ENCODE data around the gene TRIM8.

The TRIM8 gene, protein sequence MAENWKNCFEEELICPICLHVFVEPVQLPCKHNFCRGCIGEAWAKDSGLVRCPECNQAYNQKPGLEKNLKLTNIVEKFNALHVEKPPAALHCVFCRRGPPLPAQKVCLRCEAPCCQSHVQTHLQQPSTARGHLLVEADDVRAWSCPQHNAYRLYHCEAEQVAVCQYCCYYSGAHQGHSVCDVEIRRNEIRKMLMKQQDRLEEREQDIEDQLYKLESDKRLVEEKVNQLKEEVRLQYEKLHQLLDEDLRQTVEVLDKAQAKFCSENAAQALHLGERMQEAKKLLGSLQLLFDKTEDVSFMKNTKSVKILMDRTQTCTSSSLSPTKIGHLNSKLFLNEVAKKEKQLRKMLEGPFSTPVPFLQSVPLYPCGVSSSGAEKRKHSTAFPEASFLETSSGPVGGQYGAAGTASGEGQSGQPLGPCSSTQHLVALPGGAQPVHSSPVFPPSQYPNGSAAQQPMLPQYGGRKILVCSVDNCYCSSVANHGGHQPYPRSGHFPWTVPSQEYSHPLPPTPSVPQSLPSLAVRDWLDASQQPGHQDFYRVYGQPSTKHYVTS

DNA sequence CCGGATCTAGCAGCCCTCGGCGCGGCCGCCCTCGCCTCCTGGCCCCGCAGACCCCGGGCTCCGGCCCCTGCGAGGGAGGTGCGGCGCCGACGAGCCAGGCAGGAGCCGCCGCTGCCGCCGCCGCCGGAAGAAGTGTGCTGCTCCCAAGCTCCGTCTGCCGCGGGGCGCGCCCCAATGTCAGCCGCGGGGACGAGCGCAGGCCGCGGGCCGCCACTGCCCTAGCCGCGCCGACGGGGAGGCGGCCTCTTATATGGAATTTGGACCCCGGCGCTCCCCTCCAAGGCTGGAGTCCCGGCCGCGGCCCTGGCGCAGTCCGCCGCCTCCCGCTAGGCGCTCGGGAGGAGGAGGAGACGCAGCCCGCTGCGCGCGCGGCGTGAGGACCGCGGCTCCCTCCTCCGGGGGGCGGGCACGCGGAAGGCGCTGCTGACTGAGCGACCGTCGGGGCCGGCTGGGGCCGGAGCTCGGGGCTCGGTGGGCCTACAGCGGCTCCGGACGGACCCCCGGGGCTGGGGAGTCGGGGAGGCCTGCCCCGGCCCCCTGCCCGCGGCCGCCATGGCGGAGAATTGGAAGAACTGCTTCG lies at the start of gene TRIM8:
Gene TRIM8, plus strand, starts transcription at position 414 of the 580 bp plus-strand sequence. Its CDS starts 139 bp downstream, at position 553.
- DNase-seq (ENCODE audit: low read depth in 1 of 2, low spot score in 1 of 2) = peak; percentile 35 to 47

DNA sequence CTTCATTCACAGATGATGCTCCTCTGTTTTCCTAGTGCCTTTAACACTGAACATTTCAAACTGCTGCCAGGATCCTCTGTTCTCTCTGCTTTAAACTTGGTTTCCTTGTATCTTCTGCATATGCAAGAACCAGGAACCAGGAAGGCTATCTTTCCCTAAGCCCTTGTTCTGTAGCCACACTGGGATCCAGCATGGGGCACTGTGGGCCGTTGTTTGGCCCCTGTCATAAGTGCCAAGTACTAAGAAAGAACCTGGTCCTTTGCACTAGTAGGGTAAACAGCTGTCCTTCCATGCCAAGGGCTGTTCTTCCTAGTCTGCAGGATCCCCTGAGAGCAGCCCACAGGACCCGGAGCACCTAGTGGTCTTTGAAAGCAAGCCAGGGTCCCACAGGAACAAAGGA lies 49.0 kb upstream of the TRIM8 start:
- no peak for DNase-seq (ENCODE audit: low read depth in 1 of 2, low spot score in 1 of 2)

DNA sequence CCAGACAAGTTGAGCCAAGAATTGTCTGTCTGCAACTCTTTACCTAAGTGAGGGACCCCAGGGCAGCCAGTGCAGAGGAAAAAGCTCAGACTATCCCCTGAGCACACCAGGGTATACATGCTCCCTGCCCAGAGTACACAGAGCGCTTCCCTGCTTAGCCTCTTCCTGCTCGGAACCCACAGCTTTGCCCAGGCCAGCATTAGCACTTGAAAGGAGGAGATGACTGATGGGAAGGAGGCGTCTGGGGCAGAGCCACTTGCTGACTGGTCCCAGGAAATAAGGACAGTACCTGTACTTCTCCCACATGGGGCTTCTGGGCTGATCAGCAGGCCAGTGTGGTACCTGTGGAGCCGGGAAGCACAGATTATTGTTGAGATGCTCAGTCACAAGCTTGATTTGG lies 48.4 kb upstream of the TRIM8 start:
- no peak for DNase-seq (ENCODE audit: low read depth in 1 of 2, low spot score in 1 of 2)

DNA sequence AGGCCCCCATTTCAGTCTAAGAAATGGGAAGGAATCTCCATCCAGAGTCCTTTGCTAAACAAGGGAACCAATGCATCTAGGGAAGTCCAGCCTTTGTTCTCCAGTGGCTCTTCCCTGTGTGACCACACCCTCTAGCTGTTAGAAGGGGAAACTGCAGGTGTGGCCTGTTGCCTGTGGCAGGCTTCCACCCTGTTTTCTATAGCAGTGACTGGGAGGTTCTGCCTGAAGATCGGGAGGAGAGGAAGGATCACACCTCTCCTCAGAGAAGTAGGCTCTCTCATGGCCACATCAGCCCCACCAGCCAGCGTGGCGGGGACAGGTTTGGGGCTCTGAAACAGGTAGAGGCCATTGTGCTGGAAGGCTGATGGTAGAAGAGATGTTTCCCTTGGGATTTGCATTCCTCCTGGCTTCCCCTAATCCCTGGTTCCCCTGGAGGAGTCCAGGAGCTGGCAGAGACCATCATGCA lies 47.7 kb upstream of the TRIM8 start:
- no peak for DNase-seq (ENCODE audit: low read depth in 1 of 2, low spot score in 1 of 2)

DNA sequence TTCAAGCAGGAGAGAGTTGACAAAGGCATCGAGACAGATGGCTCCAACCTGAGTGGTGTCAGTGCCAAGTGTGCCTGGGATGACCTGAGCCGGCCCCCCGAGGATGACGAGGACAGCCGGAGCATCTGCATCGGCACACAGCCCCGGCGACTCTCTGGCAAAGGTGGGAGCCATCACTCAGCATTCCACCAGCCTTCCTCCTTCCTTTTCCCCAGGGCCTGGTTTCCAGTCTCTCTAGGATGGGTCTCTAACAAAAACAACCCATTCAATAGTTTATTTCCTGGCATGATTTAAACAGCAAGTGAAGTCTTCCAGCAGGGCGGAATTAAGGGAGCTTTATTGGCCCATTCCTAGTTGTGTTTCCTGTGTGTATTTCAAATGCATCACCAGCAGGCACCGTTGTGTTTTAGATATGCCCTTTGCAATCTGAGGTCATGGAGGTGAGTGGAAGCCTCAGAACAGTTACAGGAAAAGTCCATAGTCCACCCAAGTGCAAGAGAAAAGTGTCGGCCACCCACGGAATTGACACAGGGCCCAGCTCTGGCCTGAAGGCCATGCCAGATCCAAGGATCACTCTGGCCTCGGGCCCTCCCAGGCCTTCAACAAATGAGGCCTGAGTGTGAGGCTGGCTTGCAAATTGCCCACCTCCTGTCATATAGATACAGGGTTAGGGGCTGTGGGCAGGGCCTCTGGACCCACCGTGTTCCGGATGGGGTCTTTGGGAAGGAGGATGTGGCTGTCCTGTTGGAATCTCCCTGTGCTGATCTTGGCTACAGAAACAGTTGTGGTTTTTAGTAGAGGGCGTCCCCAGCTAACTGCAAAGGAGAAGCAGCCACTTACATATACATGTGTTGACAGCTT lies 46.9 kb upstream of the TRIM8 start:
- no peak for DNase-seq (ENCODE audit: low read depth in 1 of 2, low spot score in 1 of 2)

DNA sequence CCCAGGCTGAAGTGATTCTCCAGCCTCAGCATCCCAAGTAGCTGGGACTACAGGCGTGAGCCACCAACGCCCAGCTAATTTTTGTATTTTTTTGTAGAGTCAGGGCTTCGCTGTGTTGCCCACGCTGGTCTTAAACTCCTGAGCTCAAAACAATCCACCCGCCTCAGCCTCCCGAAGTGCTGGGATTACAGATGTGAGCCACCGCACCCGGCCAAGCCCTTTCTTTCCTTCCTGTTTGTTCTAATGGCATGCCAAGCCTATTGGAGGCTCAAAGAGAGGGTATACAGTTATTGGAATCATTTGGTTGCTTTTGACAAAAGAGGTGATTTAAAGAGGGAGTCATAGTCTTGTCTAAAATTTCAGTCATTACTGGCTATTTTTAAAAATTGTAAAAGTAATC lies 46.0 kb upstream of the TRIM8 start:
- DNase-seq (ENCODE audit: low read depth in 1 of 2, low spot score in 1 of 2) = no peak

DNA sequence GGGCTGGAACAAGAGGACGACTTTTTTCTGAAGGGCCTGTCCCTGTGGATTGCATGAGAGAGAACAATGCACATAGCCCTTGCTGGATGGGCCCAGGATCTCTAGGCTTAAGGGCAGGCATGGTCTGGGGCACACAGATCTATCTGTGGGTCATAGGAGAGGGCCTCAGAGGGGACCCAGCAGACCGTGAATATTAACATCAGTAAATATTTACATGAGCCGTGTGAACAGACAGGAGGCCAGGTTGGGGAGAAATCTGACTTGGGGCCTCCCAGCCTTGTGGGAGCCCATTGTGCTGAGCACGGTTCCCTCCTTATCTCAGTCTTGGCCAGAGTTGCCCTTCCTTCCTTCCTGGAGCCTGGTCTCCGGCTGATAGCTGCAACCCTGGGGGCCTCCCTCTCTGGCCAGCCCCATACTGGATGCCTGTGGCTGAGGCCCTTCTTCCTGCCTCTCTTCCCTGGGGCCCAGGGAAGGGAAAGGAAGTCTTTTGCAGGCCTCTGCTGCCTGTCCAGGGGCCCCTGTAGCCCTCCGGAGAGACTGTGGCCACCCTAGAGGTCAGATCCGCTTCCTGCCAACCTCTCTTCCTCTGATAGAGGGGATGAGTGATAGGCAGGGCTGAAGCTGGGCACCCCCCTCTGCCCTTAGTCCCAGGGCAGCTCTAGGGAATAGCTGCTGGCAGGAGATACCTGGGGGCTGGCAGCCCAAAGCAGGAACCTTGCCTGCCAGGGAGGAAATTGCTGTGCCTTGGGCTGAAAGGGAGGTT lies 44.5 kb upstream of the TRIM8 start:
- DNase-seq (ENCODE audit: low read depth in 1 of 2, low spot score in 1 of 2) = no peak

DNA sequence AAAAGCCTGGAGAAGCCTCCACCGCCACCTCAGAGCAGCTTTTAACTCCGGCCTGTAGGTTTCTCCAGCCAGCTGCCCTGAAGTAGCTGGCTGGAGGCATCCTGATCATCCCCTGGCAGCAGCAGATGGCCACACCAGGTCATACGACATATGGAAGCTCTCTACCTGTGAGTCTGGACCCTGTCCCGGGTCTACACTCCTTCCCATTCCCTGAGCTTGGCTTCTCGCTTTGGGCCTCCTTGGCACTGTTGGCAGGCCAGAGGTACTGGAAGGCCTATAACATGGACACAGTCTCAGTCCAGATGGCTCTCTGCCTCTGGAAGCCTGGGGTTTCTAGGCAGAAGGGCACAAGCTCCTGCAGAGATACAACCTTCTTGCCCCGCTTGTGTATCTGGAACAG lies 43.5 kb upstream of the TRIM8 start:
- no peak for DNase-seq (ENCODE audit: low read depth in 1 of 2, low spot score in 1 of 2)

DNA sequence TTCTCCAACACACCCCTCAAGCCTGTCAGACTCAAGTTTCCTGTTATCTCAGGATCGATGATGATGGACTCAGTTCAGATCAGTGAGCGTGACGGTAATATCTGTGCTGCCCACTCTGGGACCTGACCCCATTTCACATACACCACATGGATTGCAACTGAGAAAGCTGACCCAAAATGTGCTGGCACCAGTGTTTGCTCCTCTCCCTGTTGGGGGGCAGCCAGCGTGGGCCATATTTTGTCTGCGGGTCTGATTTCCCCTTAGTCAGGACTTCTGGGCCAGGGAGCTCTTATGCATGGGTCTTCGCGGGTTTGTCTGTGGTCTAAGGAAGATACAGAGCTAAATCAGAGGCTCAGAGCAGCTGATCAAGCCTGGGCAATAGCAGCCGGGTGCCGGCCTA lies 42.6 kb upstream of the TRIM8 start:
- no peak for DNase-seq (ENCODE audit: low read depth in 1 of 2, low spot score in 1 of 2)

DNA sequence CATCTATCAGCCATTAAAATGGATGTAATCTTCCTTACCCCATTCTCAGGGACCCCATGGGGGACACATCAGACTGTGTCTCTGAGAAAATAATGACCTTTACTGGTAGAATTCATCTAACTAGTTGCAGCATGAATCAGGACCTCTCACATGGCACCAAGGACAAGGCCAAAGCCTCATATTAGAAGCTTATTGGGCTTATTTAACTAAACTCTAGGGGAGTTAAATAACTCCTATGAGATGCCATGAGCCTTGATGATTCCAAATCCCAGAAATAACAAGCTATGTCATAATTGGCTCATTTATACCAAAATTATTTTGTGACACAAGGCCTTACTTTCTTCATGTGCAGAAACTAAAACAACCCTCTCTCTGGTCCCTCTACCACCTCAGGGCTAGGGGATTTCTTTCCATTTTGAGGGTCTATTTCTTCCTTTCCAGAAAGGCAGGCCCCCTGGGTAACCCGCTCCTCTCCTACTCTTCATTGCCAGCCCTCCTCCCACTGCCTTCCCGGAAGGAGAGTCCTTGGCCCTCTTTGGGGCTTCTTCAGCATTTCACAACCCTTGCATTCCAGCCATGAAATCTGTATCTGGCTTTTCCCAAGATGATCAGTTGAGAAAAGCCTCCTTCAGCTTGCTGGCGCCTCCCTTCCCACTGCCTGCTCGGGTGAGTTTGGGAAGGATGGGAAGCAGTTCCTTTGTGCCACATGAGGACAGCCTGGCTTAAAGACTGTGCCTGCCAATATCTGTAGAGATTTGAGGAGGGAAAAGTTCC lies 41.8 kb upstream of the TRIM8 start:
- DNase-seq (ENCODE audit: low read depth in 1 of 2, low spot score in 1 of 2) = no peak

DNA sequence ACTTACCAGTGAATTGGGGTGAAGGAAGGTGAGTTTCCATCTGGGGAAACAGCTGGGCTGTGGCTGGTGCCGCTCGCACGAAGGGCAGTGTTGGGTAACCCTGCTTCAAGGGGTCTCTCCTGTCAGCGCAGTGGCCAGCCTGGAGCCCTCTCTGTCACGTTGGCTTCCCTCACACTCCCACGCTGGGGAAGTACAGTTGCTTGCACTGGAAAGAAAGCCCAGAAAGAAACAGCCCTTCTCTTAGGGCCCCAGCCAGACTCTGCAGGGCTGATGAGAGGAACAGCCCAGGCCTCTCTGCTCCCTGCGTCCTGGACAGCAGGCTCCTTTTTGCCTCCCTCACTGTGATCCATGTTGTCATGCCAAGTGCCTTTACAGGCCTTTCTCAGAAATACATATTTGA lies 40.3 kb upstream of the TRIM8 start:
- no peak for DNase-seq (ENCODE audit: low read depth in 1 of 2, low spot score in 1 of 2)

DNA sequence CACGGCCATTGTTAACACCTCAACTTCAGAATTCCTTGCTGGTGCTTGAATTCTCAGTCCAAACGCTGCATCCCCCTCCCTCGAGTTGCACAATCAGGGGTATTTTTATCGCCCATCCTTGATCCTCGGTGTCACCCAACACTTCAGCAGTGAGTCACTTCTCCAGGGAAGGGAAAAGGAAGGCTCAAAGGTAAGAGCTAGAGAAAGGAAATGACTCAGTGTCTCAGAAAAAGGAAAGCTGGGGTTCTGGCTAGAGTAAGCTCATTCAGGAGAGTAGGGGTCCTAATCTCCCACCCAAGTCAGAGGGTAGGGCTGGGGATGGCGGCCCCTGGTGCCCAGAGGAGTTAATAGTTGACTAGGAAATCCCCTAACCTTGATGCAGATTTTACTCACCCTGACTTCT lies 39.8 kb upstream of the TRIM8 start:
- no peak for DNase-seq (ENCODE audit: low read depth in 1 of 2, low spot score in 1 of 2)

DNA sequence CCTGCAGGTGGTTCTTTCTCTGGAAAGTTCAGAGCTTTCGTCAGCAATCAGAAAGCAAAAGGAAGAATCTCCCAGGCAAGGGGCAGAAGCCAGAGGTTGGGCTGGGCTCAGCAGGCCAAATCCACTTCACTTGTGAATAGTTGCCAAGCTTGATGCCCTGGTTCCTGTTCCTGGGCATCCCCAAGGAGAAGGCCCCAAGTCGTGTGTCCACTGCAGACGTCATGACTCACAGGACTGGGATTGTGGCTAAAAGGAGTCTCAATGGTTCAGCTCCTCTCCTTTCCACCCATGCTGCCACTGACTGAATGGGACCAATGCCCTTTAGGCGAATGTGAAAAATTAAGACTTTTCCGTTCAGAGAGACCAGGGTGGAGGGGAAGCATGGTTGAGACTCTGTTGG lies 38.6 kb upstream of the TRIM8 start:
- no peak for DNase-seq (ENCODE audit: low read depth in 1 of 2, low spot score in 1 of 2)

DNA sequence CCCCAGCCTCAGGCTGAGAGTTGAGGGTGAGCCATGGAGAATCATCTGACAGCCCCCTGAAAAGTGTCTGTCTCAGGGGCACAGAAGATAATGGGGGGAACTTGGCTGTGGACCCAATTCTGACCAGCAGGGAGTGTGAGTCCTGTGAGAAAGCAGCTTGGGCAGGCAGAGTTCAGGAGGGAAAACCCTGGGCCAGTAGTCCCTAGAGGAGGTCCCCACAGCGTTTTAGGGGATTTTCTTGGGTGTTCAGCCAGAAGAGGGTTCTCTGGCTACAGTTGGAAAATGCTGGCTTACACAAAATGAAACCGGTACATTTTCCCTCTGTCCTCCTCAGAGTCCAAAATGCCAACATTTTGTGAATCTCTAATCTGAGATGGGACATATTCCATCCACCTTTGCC lies 35.8 kb upstream of the TRIM8 start:
- DNase-seq (ENCODE audit: low read depth in 1 of 2, low spot score in 1 of 2) = no peak

DNA sequence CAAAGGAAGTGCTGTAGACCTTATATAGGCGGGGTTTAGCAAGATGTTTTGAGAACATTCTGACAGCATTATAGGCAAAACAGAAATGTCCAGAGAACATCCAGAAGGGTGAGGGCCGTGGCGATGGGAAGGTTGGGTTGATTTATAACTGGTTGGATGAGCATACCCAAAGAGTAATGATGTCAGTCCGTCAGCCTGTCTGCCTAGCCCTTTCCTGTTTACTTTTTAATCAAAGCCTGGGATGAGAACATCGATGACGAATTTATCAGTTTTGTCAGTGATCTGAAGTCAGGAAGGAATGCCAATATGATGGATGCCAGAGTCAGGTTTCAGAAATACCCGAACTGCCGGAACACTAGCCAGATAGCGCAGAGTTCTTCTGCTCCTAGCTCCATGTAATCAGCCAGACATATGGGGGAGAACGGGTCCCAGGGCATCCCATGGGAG lies 33.8 kb upstream of the TRIM8 start:
- no peak for DNase-seq (ENCODE audit: low read depth in 1 of 2, low spot score in 1 of 2)

DNA sequence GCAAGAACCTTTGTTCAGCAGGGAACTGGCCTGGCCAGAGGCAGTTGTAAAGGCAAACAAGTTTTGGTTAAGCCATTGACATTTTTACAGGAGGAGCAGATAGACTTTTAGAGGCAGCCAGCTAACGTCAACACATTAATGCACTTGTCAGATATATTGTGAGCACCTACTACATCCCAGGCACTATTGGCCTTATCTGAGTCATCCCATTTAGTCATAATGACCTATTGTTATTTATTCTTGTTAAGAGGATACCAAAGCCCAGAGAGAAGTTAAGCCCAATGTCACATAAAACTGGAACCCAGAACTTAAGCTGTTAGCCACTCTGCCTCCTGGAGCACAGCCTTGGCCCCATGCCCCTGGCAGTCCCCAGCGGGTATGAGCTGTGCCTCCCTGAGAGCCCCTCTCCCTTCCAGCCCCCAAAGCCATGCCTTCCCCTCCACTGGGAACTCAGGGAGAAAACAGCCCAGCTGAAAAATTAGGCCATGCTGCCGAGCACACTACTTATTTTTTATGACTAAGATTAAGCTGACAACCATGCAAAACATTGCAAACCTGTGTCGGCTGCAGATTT lies 32.7 kb upstream of the TRIM8 start:
- no peak for DNase-seq (ENCODE audit: low read depth in 1 of 2, low spot score in 1 of 2)

DNA sequence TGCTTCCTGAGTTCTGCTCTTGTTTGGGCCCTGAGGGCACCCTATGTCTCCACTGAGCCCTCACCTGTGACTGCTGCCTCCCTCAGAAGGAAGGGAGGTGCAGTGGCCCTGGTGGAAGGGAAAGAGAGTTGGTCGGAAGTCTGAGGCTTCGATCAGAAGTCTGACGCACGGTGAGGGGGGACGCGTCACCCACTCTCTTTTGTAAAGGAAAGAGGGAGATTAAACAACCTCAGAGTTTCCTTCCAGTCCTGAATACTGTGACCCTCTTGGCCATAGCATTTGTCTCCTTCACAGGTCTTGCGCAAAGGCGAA lies 31.4 kb upstream of the TRIM8 start:
- DNase-seq (ENCODE audit: low read depth in 1 of 2, low spot score in 1 of 2) = peak in 1 of 2 donors; percentile 23

DNA sequence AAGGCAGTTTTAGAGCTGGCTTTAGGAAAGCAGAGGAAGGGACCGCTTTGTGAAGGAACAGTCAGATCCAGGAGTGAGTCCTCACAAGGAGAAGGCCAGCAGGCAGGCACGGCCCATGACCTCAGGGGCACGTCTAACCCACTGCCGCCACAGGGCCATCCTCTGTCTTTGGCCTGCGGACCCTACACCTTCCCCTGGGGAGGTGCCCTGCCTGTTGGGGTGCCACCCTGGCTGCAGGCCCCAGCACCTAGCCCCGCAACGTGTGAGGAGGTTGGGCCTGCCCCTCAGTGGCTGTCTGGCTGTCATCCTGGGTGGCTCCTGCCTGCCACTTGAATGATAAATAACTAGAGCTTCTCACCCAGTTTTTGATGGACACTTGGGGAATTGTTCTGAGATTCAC lies 31.0 kb upstream of the TRIM8 start:
- DNase-seq (ENCODE audit: low read depth in 1 of 2, low spot score in 1 of 2) = no peak

DNA sequence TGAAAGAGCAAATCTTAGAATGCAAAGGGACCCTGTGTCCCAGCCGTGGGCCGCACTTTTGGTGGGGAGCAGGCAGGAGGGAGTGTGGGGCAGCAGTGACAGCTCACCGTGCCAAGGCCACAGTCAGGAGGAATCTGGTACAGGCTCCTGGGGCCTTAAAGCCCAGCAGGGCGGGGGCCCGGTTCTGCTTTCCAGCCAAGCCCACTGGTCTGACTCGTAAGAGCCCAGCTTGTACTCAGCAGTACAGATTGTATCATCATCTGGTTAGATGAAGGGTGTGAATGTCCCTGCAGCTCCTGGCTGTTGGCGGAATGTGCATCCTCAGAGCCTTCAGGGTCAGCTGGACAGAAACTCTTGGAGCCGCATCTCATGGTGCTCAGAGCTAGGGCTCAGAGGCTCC lies 30.5 kb upstream of the TRIM8 start:
- no peak for DNase-seq (ENCODE audit: low read depth in 1 of 2, low spot score in 1 of 2)

DNA sequence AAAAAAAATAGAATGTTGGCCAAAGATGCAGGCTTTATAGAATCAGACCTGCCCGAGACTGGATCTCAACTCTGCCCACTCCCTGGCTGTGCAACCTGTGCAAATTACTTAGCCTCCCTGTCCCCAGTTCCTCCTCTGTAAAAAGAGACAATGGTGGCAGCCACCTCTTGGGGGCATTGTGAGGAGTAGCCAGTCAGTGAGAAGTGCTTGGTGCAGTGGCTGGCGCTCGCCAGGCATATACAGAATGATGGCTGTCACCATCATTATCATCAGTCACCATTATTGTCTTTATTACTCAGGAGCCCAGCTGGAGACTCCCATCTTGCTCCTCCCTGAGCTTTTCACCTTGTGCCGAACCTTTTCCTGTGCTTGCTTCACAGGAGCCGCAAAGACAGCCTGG lies 29.4 kb upstream of the TRIM8 start:
- no peak for DNase-seq (ENCODE audit: low read depth in 1 of 2, low spot score in 1 of 2)

All from stimulated activated CD4-positive, alpha-beta T cell treated with anti-CD3 and anti-CD28 coated beads, Interleukin-15, amount 100 ng/mL, for 1 hour (primary cell).